Measurements from ENCODE around the gene GLT6D1. TPM values are rescaled to one million over a fixed set of nuclear protein-coding genes. Genes with fewer than 3 reads are reported as not detected.
A peak's percentile ranks its signal among the peaks of the same experiment; 100 is the strongest.

GLT6D1 gene
- total and polyA plus RNA-seq, 2 of the 8 experiments (the other 6 are each of a cell fraction or from before 2014, with no cell fraction given), result 1.3 to 2.1 TPM

DNA sequence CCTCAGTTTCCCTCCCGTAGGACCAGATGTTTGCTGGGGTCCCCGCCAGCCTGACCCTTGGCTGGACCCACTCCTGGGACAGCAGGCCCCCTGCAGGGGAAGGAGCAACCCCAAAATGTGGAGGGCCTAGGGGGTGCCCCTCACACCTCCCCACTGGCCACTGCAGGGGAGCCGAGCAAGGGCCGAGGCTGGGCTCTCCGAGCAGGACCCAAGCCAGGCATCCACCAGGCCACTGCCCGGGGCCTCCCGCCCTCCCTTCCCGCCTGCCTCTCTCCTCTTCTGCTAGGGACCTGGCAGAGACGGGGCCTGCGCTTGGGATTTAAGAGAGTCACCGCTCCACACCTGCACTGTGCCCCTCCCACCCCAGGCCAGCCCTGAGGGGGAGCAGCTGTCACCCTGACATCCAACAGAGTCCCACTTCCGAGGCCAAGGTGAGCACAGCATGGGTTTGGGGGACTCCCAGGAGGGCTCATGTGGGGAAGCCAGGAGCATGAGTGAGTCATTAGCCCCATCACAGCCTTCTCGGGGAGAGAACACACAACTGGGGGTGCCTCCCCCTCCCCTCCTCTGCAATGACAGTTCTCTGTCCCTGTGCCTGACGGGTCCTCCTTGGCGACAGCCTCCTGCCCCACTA, 44.2 kb upstream of the GLT6D1 start:
- peak overlapping the region; percentile 27 for H4K91ac ChIP-seq (replicated peaks; ENCODE audit: insufficient read length, low read length)
- no peak overlapping the region for H2BK12ac ChIP-seq (ENCODE audit: low read depth, low read length)
- no peak for DNase-seq (ENCODE audit: low read depth in 1 of 2, low spot score in 2 of 2)
- no peak overlapping the region for H2AFZ ChIP-seq (ENCODE audit: low read length)
- no peak overlapping the region for H3K14ac ChIP-seq (ENCODE audit: insufficient read length)
- 70% methylated on average over 6 of the region's 15 CpGs; no CpG with 5 or more reads in 1 of the 2 experiments for WGBS, 2 experiments (ENCODE audit: extremely low coverage in 1 of 2, insufficient coverage in 1 of 2, insufficient read length in 1 of 2, insufficient replicate concordance in 2 of 2, low coverage in 1 of 2, low lambda C conversion rate in 2 of 2, missing lambda C conversion rate in 1 of 2)
- H4K5ac ChIP-seq (ENCODE audit: insufficient read length, low read depth, low read length), result no peak overlapping the region
- no peak overlapping the region for H3K4ac ChIP-seq (replicated peaks; ENCODE audit: insufficient read length, low read depth, low read length)
- H4K20me1 ChIP-seq (replicated peaks in 1 of 2; ENCODE audit: control insufficient read depth in 1 of 2, insufficient read depth in 2 of 2, low read length in 2 of 2), result no peaks in the 10 kb centered on the region
- no peak overlapping the region for H3K56ac ChIP-seq (replicated peaks; ENCODE audit: insufficient read length, low read depth, low read length)
- H3K23me2 ChIP-seq (ENCODE audit: low read depth, low read length), result no peaks in the 10 kb centered on the region
- no peak overlapping the region for H3K23ac ChIP-seq (ENCODE audit: insufficient read length)
- H4K8ac ChIP-seq (ENCODE audit: extremely low read depth, insufficient read depth, low read length), result no peak overlapping the region
- no peaks in the 10 kb centered on the region for H3K36me3 ChIP-seq (ENCODE audit: control insufficient read depth in 2 of 4, insufficient read depth in 4 of 4, low read length in 3 of 4)
- H3K79me2 ChIP-seq (ENCODE audit: control insufficient read depth in 1 of 2, insufficient read depth in 2 of 2, low read length in 2 of 2), result no peaks in the 10 kb centered on the region
- H3K4me2 ChIP-seq (ENCODE audit: insufficient read depth in 1 of 2, low read depth in 2 of 2, low read length in 2 of 2), result no peak overlapping the region
- POLR2A ChIA-PET (ENCODE audit: partially characterized antibody), result interaction anchor here (1.4 kb wide), 1 partner anchor 10 kb away, joined by 3 read pairs; no protein-coding TSS in a partner anchor
- H3K9ac ChIP-seq (replicated peaks in 1 of 4; ENCODE audit: extremely low read depth in 1 of 4, low read depth in 3 of 4, low read length in 3 of 4), result no peak overlapping the region
- no peak for FAIRE-seq
- H3K27ac ChIP-seq (ENCODE audit: low read depth, low read length), result no peak overlapping the region
- H2AK5ac ChIP-seq (ENCODE audit: low read depth, low read length), result no peak overlapping the region
- H3K4me1 ChIP-seq (replicated peaks in 1 of 4; ENCODE audit: control insufficient read depth in 3 of 4, insufficient read depth in 4 of 4, low read length in 3 of 4), result peaks cover 0 to 13% (median 2%) of the 10 kb centered on the region in 4 experiments; a peak in 4 of 7 replicates
- no peak overlapping the region for H3K4me3 ChIP-seq (ENCODE audit: extremely low read depth in 1 of 4, insufficient read depth in 2 of 4, low read depth in 3 of 4, low read length in 4 of 4)
- no peak overlapping the region; the same call in 1 of the 2 replicates for H2BK15ac ChIP-seq (ENCODE audit: low read length)
- H3K27me3 ChIP-seq (replicated peaks in 1 of 4; ENCODE audit: control insufficient read depth in 3 of 4, extremely low read depth in 1 of 4, insufficient read depth in 3 of 4, low read length in 3 of 4), result no peaks in the 10 kb centered on the region; a peak in 1 of 7 replicates
- H3K9me3 ChIP-seq (ENCODE audit: insufficient read depth in 2 of 2, low read depth in 1 of 2, low read length in 1 of 2), result peaks cover 3 to 5% of the 10 kb centered on the region in 2 experiments; a peak in 1 of 4 replicates
- H2BK20ac ChIP-seq (ENCODE audit: low read length), result no peak overlapping the region
- H2BK120ac ChIP-seq (replicated peaks; ENCODE audit: low read depth, low read length), result no peak overlapping the region
- H2BK5ac ChIP-seq (ENCODE audit: low read depth, low read length), result 0 out of 2 replicates have a peak overlapping the region, but pooled peaks have one; percentile 35
- H3K18ac ChIP-seq (ENCODE audit: extremely low read depth, low read length), result no peak overlapping the region
- no peaks in the 10 kb centered on the region for H3K79me1 ChIP-seq (ENCODE audit: low read depth, low read length)
- CTCF ChIA-PET (ENCODE audit: partially characterized antibody), result interaction anchor here (0.7 to 1.3 kb wide), 2 partner anchors 12 to 13 kb away, joined by 3 to 4 read pairs; no protein-coding TSS in a partner anchor
- TF ChIP-seq HDAC2 (IDR thresholded peaks at IDR 0.05; ENCODE audit: borderline replicate concordance in 1 of 2, low read depth in 2 of 2, low read length in 2 of 2) (no peak), EP300 (IDR thresholded peaks at IDR 0.05; ENCODE audit: borderline replicate concordance in 1 of 2, low read depth in 2 of 2, low read length in 2 of 2) (no peak), CHD1 (IDR thresholded peaks at IDR 0.05; ENCODE audit: low read depth, low read length) (no peak), GTF2F1 (IDR thresholded peaks at IDR 0.05; ENCODE audit: borderline replicate concordance, low read depth, low read length) (no peak), SP4 (IDR thresholded peaks at IDR 0.05; ENCODE audit: low read length) (no peak), EZH2 (IDR thresholded peaks at IDR 0.05; ENCODE audit: low read depth, low read length, severe bottlenecking) (no peak), TEAD4 (IDR thresholded peaks at IDR 0.05; ENCODE audit: low read depth, low read length) (no peak), SIRT6 (IDR thresholded peaks at IDR 0.05; ENCODE audit: low read length) (no peak)
- TF ChIP-seq, protein P1, sequence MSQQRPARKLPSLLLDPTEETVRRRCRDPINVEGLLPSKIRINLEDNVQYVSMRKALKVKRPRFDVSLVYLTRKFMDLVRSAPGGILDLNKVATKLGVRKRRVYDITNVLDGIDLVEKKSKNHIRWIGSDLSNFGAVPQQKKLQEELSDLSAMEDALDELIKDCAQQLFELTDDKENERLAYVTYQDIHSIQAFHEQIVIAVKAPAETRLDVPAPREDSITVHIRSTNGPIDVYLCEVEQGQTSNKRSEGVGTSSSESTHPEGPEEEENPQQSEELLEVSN (IDR thresholded peaks at IDR 0.05), result no peak
- TF ChIP-seq, protein P2, sequence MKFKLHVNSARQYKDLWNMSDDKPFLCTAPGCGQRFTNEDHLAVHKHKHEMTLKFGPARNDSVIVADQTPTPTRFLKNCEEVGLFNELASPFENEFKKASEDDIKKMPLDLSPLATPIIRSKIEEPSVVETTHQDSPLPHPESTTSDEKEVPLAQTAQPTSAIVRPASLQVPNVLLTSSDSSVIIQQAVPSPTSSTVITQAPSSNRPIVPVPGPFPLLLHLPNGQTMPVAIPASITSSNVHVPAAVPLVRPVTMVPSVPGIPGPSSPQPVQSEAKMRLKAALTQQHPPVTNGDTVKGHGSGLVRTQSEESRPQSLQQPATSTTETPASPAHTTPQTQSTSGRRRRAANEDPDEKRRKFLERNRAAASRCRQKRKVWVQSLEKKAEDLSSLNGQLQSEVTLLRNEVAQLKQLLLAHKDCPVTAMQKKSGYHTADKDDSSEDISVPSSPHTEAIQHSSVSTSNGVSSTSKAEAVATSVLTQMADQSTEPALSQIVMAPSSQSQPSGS (IDR thresholded peaks at IDR 0.05; ENCODE audit: low read length), result no peak

Data from H1 (cell line).